Keratinocyte (primary cell): ENCODE measurements around the gene NLRP7. TPM values are rescaled to one million over a fixed set of nuclear protein-coding genes. Genes with fewer than 3 reads are reported as not detected.
"Not testable (repeated sequence)": the region's sequence is repeated elsewhere in the genome, so short reads cannot be mapped to it uniquely, and the experiment has no call there.

Source experiments
- DNase-seq: peaks from one replicate; pipeline ENCODE4 v3.0.0-alpha.2; 2011; ENCODE audit warnings: low read depth, missing footprints, low spot score
- FAIRE-seq: peaks from 2 replicates; lab custom pipeline; 2011; peaks lifted over from hg19 to GRCh38; lab: Jason Lieb, UNC
- H2AFZ ChIP-seq: 2 replicates; pipeline ENCODE4 v1.6.0; 2012; ENCODE audit warnings: low read length, control low read depth, inconsistent platforms; ENCODE audit not compliant: control insufficient read depth
- H3K27ac ChIP-seq: 2 replicates; pipeline ENCODE4 v1.5.1; 2011; ENCODE audit warnings: low read length; ENCODE audit not compliant: control insufficient read depth, insufficient read depth
- H3K27me3 ChIP-seq: 3 replicates; pipeline ENCODE4 v1.6.0; 2011; ENCODE audit warnings: low read length; ENCODE audit not compliant: control insufficient read depth, insufficient read depth; ENCODE audit errors: extremely low read depth
- H3K36me3 ChIP-seq, 2 experiments: 2 replicates in 1 of 2; 3 replicates in 1 of 2; pipeline ENCODE4 v1.5.1; 2011; ENCODE audit warnings: low read length in 2 of 2, mild to moderate bottlenecking in 1 of 2; ENCODE audit not compliant: control insufficient read depth in 2 of 2, insufficient read depth in 2 of 2; ENCODE audit errors: extremely low read depth in 1 of 2
- H3K4me1 ChIP-seq: 3 replicates; pipeline ENCODE4 v1.5.1; 2011; ENCODE audit warnings: low read length; ENCODE audit not compliant: control insufficient read depth, insufficient read depth; ENCODE audit errors: extremely low read depth
- H3K4me2 ChIP-seq: 3 replicates; pipeline ENCODE4 v1.6.0; 2011; ENCODE audit warnings: low read depth, low read length; ENCODE audit not compliant: control insufficient read depth, insufficient read depth; ENCODE audit errors: extremely low read depth
- H3K4me3 ChIP-seq, 3 experiments: fragments of 200-600 bp in 1 of 3; sonication (generic) in 1 of 3; 2 replicates in 2 of 3; 3 replicates in 1 of 3; pipeline ENCODE4 v1.5.1; 2011 to 2016; ENCODE audit warnings: low read length in 3 of 3, mild to moderate bottlenecking in 3 of 3, control low read depth in 2 of 3, inconsistent platforms in 1 of 3, low read depth in 1 of 3, mixed read lengths in 1 of 3, mixed run types in 1 of 3, moderate library complexity in 1 of 3; ENCODE audit not compliant: control insufficient read depth in 2 of 3, insufficient read depth in 2 of 3; ENCODE audit errors: extremely low read depth in 1 of 3
- H3K79me2 ChIP-seq: 2 replicates; pipeline ENCODE4 v1.6.0; 2012; ENCODE audit warnings: low read length; ENCODE audit not compliant: control insufficient read depth, insufficient read depth
- H3K9ac ChIP-seq: 3 replicates; pipeline ENCODE4 v1.6.0; 2011; ENCODE audit warnings: low read length; ENCODE audit not compliant: control insufficient read depth, insufficient read depth; ENCODE audit errors: extremely low read depth
- H3K9me1 ChIP-seq: 3 replicates; pipeline ENCODE4 v1.6.0; 2011; ENCODE audit warnings: low read length; ENCODE audit not compliant: control insufficient read depth, insufficient read depth; ENCODE audit errors: extremely low read depth
- H3K9me3 ChIP-seq: 2 replicates; pipeline ENCODE4 v1.5.1; 2012; ENCODE audit warnings: low read depth, low read length; ENCODE audit not compliant: control insufficient read depth
- H4K20me1 ChIP-seq: 3 replicates; pipeline ENCODE4 v1.6.0; 2011; ENCODE audit warnings: low read length; ENCODE audit not compliant: control insufficient read depth, insufficient read depth; ENCODE audit errors: extremely low read depth
- CTCF ChIP-seq, 3 experiments: IDR thresholded peaks in 1 of 3; conservative IDR thresholded peaks in 1 of 3; optimal IDR thresholded peaks in 1 of 3; 2 replicates in 2 of 3; 3 replicates in 1 of 3; pipeline versions ENCODE3 to v1.5.1; 2011; ENCODE audit warnings: low read length in 3 of 3, mild to moderate bottlenecking in 3 of 3, moderate library complexity in 2 of 3, control low read depth in 1 of 3, inconsistent platforms in 1 of 3; ENCODE audit not compliant: insufficient read depth in 2 of 3; ENCODE audit errors: extremely low read depth in 1 of 3
- EZH2 ChIP-seq: IDR thresholded peaks from one replicate; pipeline ENCODE4 v1.6.1; 2012; ENCODE audit warnings: inconsistent platforms, mild to moderate bottlenecking, low read length, moderate library complexity
- dilution Hi-C: fragments of 300-500 bp; cut with MboI; formaldehyde crosslinking; loops from one replicate; pipeline ENCODE4 v1.7.0; 2020; ENCODE audit warnings: low sequenced_read_pairs; ENCODE audit not compliant: extremely low pct_ligation_motif_present
- polyA minus RNA-seq, 3 experiments: library from RNA; depleted of rRNA, polyadenylated mRNA; stranded (reverse); fragments of >200 nt; gene quantifications; 1 replicate in 1 of 3; 2 replicates in 1 of 3; 3 replicates in 1 of 3; pipeline ENCODE4 v1.2.3, GENCODE V29; 2011
- polyA plus RNA-seq, 5 experiments: library from polyadenylated mRNA; depleted of rRNA in 3 of 5; stranded (reverse) in 3 of 5; stranded (forward) in 1 of 5; unstranded in 1 of 5; fragments of >200 nt; gene quantifications; 1 replicate in 1 of 5; 2 replicates in 3 of 5; 3 replicates in 1 of 5; pipeline versions ENCODE4 v1.2.1 to v1.2.3, GENCODE V29; 2011 to 2012; ENCODE audit warnings: missing spikeins in 2 of 5, low read depth in 1 of 5, low replicate concordance in 1 of 5

Gene NLRP7
- 0.03 TPM in 1 of 3 replicates, not detected in the others for polyA plus RNA-seq
- not detected for polyA plus RNA-seq (2011; ENCODE audit: low read depth)
- not detected in 2 replicates for polyA plus RNA-seq (2011; cell fraction: cytosol; rRNA removed)
- polyA plus RNA-seq (2011; cell fraction: nucleus; rRNA removed) = not detected in 2 replicates
- polyA plus RNA-seq (2012; ENCODE audit: low replicate concordance) = not detected in 2 replicates
- polyA minus RNA-seq = not detected in 3 replicates
- not detected for polyA minus RNA-seq (2011; cell fraction: cytosol; rRNA and poly(A)+ RNA removed)
- not detected in 2 replicates for polyA minus RNA-seq (2011; cell fraction: nucleus; rRNA and poly(A)+ RNA removed)

- dilution Hi-C loops = no loop called here
- Histone ChIP-seq H3K27ac (no peak within 1 kb of the TSS), H3K79me2 (no peaks in the 10 kb centered on the region), H3K9me3 (no peaks in the 10 kb centered on the region), H2AFZ (no peak within 1 kb of the TSS), H3K4me3 (no peak within 1 kb of the TSS), H3K27me3 (no peaks in the 10 kb centered on the region), H3K9ac (no peak within 1 kb of the TSS), H3K9me1 (no peaks in the 10 kb centered on the region), H3K4me1 (no peaks in the 10 kb centered on the region), H3K36me3 (no peaks in the 10 kb centered on the region), H3K4me2 (no peak within 1 kb of the TSS), H4K20me1 (no peaks in the 10 kb centered on the region)
- TF ChIP-seq CTCF (optimal IDR thresholded peaks at IDR 0.05 in 1 of 3, IDR thresholded peaks at IDR 0.05 in 1 of 3, conservative IDR thresholded peaks at IDR 0.05 in 1 of 3; ENCODE audit: extremely low read depth in 1 of 3, insufficient read depth in 2 of 3, low read length in 3 of 3) (no peak), EZH2 (no peak)
- DNase-seq (no peak), FAIRE-seq (no peak)
Measured at GRCh38 chr19:54947381-54947780, at the start of gene NLRP7. NLRP7 (minus strand) TSS chr19:54947530.

GRCh38 chr19:54995561-54995960 lies 48.2 kb upstream of the NLRP7 start:
- H3K27me3 ChIP-seq = no peaks in the 10 kb centered on the region
- FAIRE-seq (no peak), DNase-seq (no peak)
- no peaks in the 10 kb centered on the region for H3K9me1 ChIP-seq
- dilution Hi-C loops = no loop called here
- H3K27ac ChIP-seq = no peak overlapping the region
- H3K4me2 ChIP-seq = no peak overlapping the region
- H4K20me1 ChIP-seq = no peaks in the 10 kb centered on the region
- no peaks in the 10 kb centered on the region for H3K36me3 ChIP-seq
- TF ChIP-seq EZH2 (no peak), CTCF (optimal IDR thresholded peaks at IDR 0.05 in 1 of 3, IDR thresholded peaks at IDR 0.05 in 1 of 3, conservative IDR thresholded peaks at IDR 0.05 in 1 of 3; ENCODE audit: extremely low read depth in 1 of 3, insufficient read depth in 2 of 3, low read length in 3 of 3) (no peak)
- no peak overlapping the region for H3K4me3 ChIP-seq
- no peaks in the 10 kb centered on the region for H3K9me3 ChIP-seq
- H3K9ac ChIP-seq = no peak overlapping the region
- no peaks in the 10 kb centered on the region for H3K79me2 ChIP-seq
- no peak overlapping the region for H2AFZ ChIP-seq
- H3K4me1 ChIP-seq = no peaks in the 10 kb centered on the region

- H3K4me3 ChIP-seq, H3K9me1 ChIP-seq, H3K9ac ChIP-seq, FAIRE-seq, H3K36me3 ChIP-seq, H3K27me3 ChIP-seq, H3K27ac ChIP-seq, H3K9me3 ChIP-seq, DNase-seq, H4K20me1 ChIP-seq, H3K4me1 ChIP-seq, H3K79me2 ChIP-seq, H3K4me2 ChIP-seq, dilution Hi-C loops, H2AFZ ChIP-seq: not testable (repeated sequence)
Measured at GRCh38 chr19:54989531-54989930, 42.2 kb upstream of the NLRP7 start.

- H3K79me2 ChIP-seq, dilution Hi-C loops, H3K4me3 ChIP-seq, H3K9ac ChIP-seq, H3K9me1 ChIP-seq, H3K9me3 ChIP-seq, H3K36me3 ChIP-seq, H2AFZ ChIP-seq, H3K27ac ChIP-seq, H3K4me1 ChIP-seq, H3K27me3 ChIP-seq, H4K20me1 ChIP-seq, DNase-seq, H3K4me2 ChIP-seq, FAIRE-seq: not testable (repeated sequence)
Measured at GRCh38 chr19:54982562-54982961, 35.2 kb upstream of the NLRP7 start.
